ENCODE data around the gene RAI1.

DNA sequence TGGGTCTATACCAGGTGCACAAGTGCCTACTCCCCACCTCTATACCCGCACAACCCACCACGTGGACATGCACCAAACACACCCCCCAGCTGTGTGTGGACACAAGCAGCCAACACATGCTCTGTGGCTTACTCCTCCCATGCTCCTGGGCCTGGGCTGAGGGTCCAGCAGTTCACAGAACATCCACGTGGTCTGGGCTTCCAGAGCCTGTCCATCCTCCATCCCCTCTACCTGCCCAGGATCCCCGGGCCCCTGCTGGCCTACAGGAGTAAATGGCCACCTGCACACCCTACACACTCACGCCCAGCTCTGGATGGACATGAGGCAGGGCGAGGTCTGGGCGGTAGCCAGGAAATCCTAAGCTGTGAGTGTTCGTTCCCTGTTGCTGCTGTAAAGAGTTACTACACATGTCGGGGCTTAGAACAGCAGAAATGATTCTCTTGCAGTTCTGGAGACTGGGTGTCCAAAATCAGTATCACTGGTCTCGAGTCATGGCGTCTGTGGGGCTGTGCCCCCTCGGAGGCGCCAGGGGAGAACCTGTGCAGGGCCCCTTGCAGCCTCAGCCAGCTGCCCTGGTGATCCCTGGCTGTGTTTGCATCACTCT, 15.0 kb upstream of the RAI1 start:
- no peak for TF ChIP-seq CTCF (conservative IDR thresholded peaks at IDR 0.05; ENCODE audit: low read depth in 2 of 2)
- no peak for TF ChIP-seq EZH2 (IDR thresholded peaks at IDR 0.05; ENCODE audit: low read depth, unreplicated experiment)
- TF ChIP-seq REST (IDR thresholded peaks at IDR 0.05; ENCODE audit: unreplicated experiment): no peak
- TF ChIP-seq JUNB (IDR thresholded peaks at IDR 0.05; ENCODE audit: unreplicated experiment): no peak
- no peak for TF ChIP-seq CREB1 (CRISPR knock-in tag; IDR thresholded peaks at IDR 0.05; ENCODE audit: low read depth)
- no peak for TF ChIP-seq EZH2phosphoT487 (IDR thresholded peaks at IDR 0.05; ENCODE audit: unreplicated experiment)
- TF ChIP-seq POLR2AphosphoS5 (IDR thresholded peaks at IDR 0.05; ENCODE audit: low read depth): no peak
- TF ChIP-seq NANOG (IDR thresholded peaks at IDR 0.05; ENCODE audit: borderline replicate concordance): no peak
- TF ChIP-seq ZNF114 (CRISPR knock-in tag; IDR thresholded peaks at IDR 0.05): no peak
- no peak for TF ChIP-seq ZNF331 (CRISPR knock-in tag; IDR thresholded peaks at IDR 0.05; ENCODE audit: low read depth)

Data from GM23338 (cell line).